T47D (cell line): Measurements from ENCODE around the gene MGAT4B.

Source experiments
- DNase-seq, 2 experiments: peaks; one replicate each; pipeline versions ENCODE4 v3.0.0 to v3.0.0-alpha.2; 2011 to 2012; ENCODE audit warnings: low read depth in 1 of 2, low spot score in 1 of 2
- JUND ChIP-seq: IDR thresholded peaks from 2 replicates; pipeline ENCODE4 v1.6.1; 2012; ENCODE audit warnings: low read depth
- in situ Hi-C: cut with HindIII; loops from 2 replicates; pipeline ENCODE4 v1.10.0; 2016; ENCODE audit warnings: low sequenced_read_pairs, low pct_unique_long_range_greater_than_20kb

MGAT4B gene

GRCh38 chr5:179777456-179777855, 29.2 kb downstream of the MGAT4B start:
- in situ Hi-C loops = no loop called here

GRCh38 chr5:179776411-179776938, 30.2 kb downstream of the MGAT4B start:
- no peak for TF ChIP-seq JUND
- no peak for DNase-seq
- in situ Hi-C loops = no loop called here

More at GRCh38 chr5:179777456-179777855, 29.2 kb downstream of the MGAT4B start:
- no peak for DNase-seq
- no peak for TF ChIP-seq JUND

GRCh38 chr5:179774442-179774841, 32.2 kb downstream of the MGAT4B start:
- in situ Hi-C loops = no loop called here
- no peak for DNase-seq
- TF ChIP-seq JUND = no peak

GRCh38 chr5:179773686-179774040, 33.0 kb downstream of the MGAT4B start:
- TF ChIP-seq JUND = no peak
- in situ Hi-C loops = no loop called here
- DNase-seq = no peak

- TF ChIP-seq JUND = no peak
- in situ Hi-C loops = no loop called here
- DNase-seq = no peak
Observed at GRCh38 chr5:179772351-179772750, 34.3 kb downstream of the MGAT4B start.

GRCh38 chr5:179771311-179771895, 35.3 kb downstream of the MGAT4B start:
- no peak for TF ChIP-seq JUND
- in situ Hi-C loops = no loop called here
- no peak for DNase-seq

GRCh38 chr5:179769796-179770195, 36.9 kb downstream of the MGAT4B start:
- in situ Hi-C loops = no loop called here
- no peak for DNase-seq
- TF ChIP-seq JUND = no peak

- TF ChIP-seq JUND = no peak
- no peak for DNase-seq
- in situ Hi-C loops = no loop called here
Observed at GRCh38 chr5:179769271-179769670, 37.4 kb downstream of the MGAT4B start.

- no peak for DNase-seq
- in situ Hi-C loops = no loop called here
- no peak for TF ChIP-seq JUND
Observed at GRCh38 chr5:179768326-179769085, 38.2 kb downstream of the MGAT4B start.

GRCh38 chr5:179767496-179768100, 39.1 kb downstream of the MGAT4B start:
- in situ Hi-C loops = no loop called here
- no peak for DNase-seq
- no peak for TF ChIP-seq JUND

- in situ Hi-C loops = no loop called here
- no peak for TF ChIP-seq JUND
- DNase-seq = no peak
Observed at GRCh38 chr5:179766726-179767455, 39.8 kb downstream of the MGAT4B start.

GRCh38 chr5:179766021-179766725, 40.5 kb downstream of the MGAT4B start:
- DNase-seq = no peak
- in situ Hi-C loops = no loop called here
- TF ChIP-seq JUND = no peak

- no peak for DNase-seq
- TF ChIP-seq JUND = no peak
- in situ Hi-C loops = no loop called here
Observed at GRCh38 chr5:179765400-179765799, 41.3 kb downstream of the MGAT4B start.
